AG04450 (cell line): ENCODE measurements around the gene POLDIP3. TPM values are rescaled to one million over a fixed set of nuclear protein-coding genes. Genes with fewer than 3 reads are reported as not detected.

ENCODE experiments used
- CTCF ChIA-PET: fragments of 300-600, 350-600 bp; formaldehyde crosslinking; extraction: SDS; loops from one replicate; lab custom pipeline; 2022; ENCODE audit warnings: antibody characterized with exemption, inconsistent platforms; lab: Charles Lee
- POLR2A ChIA-PET: fragments of 350-600 bp; formaldehyde crosslinking; extraction: SDS; loops from one replicate; lab custom pipeline; 2021; ENCODE audit warnings: antibody characterized with exemption, inconsistent platforms; lab: Yijun Ruan, JAX
- DNase-seq: peaks from one replicate; pipeline ENCODE4 v3.0.0-alpha.2; 2011; ENCODE audit warnings: low read depth, low spot score
- H3K27ac ChIP-seq: one replicate; pipeline ENCODE4 v1.5.1; 2012; ENCODE audit warnings: low read depth, low read length, control low read depth
- H3K27me3 ChIP-seq: one replicate; pipeline ENCODE4 v1.6.0; 2012; ENCODE audit warnings: low read length; ENCODE audit not compliant: control insufficient read depth, insufficient read depth
- H3K4me3 ChIP-seq: 2 replicates; pipeline ENCODE4 v1.5.1; 2011; ENCODE audit warnings: mild to moderate bottlenecking, low read depth, low read length, control low read depth
- H3K9me3 ChIP-seq: 2 replicates; pipeline ENCODE4 v1.5.1; 2012; ENCODE audit warnings: low read length; ENCODE audit not compliant: control insufficient read depth, insufficient read depth
- CTCF ChIP-seq: IDR thresholded peaks from 2 replicates; pipeline ENCODE4 v1.5.1; 2011; ENCODE audit warnings: low read depth, low read length, control low read depth, inconsistent platforms
- polyA plus RNA-seq: library from polyadenylated mRNA; depleted of rRNA; stranded (reverse); fragments of >200 nt; gene quantifications from 2 replicates; pipeline ENCODE4 v1.2.3, GENCODE V29; 2011

Gene POLDIP3
- polyA plus RNA-seq, 1 experiment = 50.6 TPM

GRCh38 chr22:42627981-42628380 lies 13.3 kb upstream of the POLDIP3 start:
- Histone ChIP-seq H3K27me3 (no peaks in the 10 kb centered on the region), H3K4me3 (no peak overlapping the region), H3K27ac (no peak overlapping the region), H3K9me3 (no peaks in the 10 kb centered on the region; the same call in 1 of the 2 replicates)
- TF ChIP-seq CTCF = no peak
- ChIA-PET POLR2A (no interaction called here), CTCF (no interaction called here)
- DNase-seq = no peak

- TF ChIP-seq CTCF = no peak
- no peaks in the 10 kb centered on the region; the same call in 1 of the 2 replicates for H3K9me3 ChIP-seq
- ChIA-PET CTCF (interaction anchor here (1.5 kb wide), 1 partner anchor 194 kb away, joined by 5 read pairs; no protein-coding TSS in a partner anchor), POLR2A (interaction anchor here (1.3 kb wide), 1 partner anchor 12 kb away, joined by 4 read pairs; the partner anchor contains the start of gene POLDIP3)
- no peak overlapping the region for H3K4me3 ChIP-seq
- DNase-seq = no peak
- no peak overlapping the region for H3K27ac ChIP-seq
- no peaks in the 10 kb centered on the region for H3K27me3 ChIP-seq
Measured at GRCh38 chr22:42626951-42627625, 12.4 kb upstream of the POLDIP3 start.

GRCh38 chr22:42626431-42626830 lies 11.7 kb upstream of the POLDIP3 start:
- no peak overlapping the region for H3K4me3 ChIP-seq
- H3K27ac ChIP-seq = no peak overlapping the region
- ChIA-PET POLR2A (interaction anchor here (1.3 kb wide), 1 partner anchor 12 kb away, joined by 4 read pairs; the partner anchor contains the start of gene POLDIP3), CTCF (interaction anchor here (1.5 kb wide), 1 partner anchor 195 kb away, joined by 5 read pairs; no protein-coding TSS in a partner anchor)
- no peak for DNase-seq
- H3K9me3 ChIP-seq = no peaks in the 10 kb centered on the region
- H3K27me3 ChIP-seq = no peaks in the 10 kb centered on the region
- TF ChIP-seq CTCF = no peak

- Histone ChIP-seq H3K27me3 (no peaks in the 10 kb centered on the region), H3K4me3 (no peak overlapping the region), H3K9me3 (no peaks in the 10 kb centered on the region), H3K27ac (no peak overlapping the region)
- CTCF ChIA-PET = interaction anchor here (5.3 kb wide), 1 partner anchor 194 kb away, joined by 86 read pairs; no protein-coding TSS in a partner anchor
- POLR2A ChIA-PET = no interaction called here
- DNase-seq = no peak
- TF ChIP-seq CTCF = no peak
Measured at GRCh38 chr22:42625416-42625815, 10.7 kb upstream of the POLDIP3 start.

- Histone ChIP-seq H3K4me3 (no peak overlapping the region), H3K9me3 (no peaks in the 10 kb centered on the region), H3K27ac (no peak overlapping the region), H3K27me3 (no peaks in the 10 kb centered on the region)
- DNase-seq = no peak
- POLR2A ChIA-PET = no interaction called here
- no peak for TF ChIP-seq CTCF
- CTCF ChIA-PET = interaction anchor here (5.3 kb wide), 1 partner anchor 195 kb away, joined by 86 read pairs; no protein-coding TSS in a partner anchor
Measured at GRCh38 chr22:42624551-42625106, 9.9 kb upstream of the POLDIP3 start.
